SK-N-SH (cell line): ENCODE data around the gene PLCL2. TPM values are rescaled to one million over a fixed set of nuclear protein-coding genes. Genes with fewer than 3 reads are reported as not detected.

Experiments used
- CTCF ChIA-PET: fragments of 300-600, 350-600 bp; formaldehyde crosslinking; extraction: SDS; loops from one replicate; lab custom pipeline; 2021; lab: Yijun Ruan, JAX
- POLR2A ChIA-PET: fragments of 350-600 bp; sonication (Branson Sonifier 250); formaldehyde crosslinking; extraction: SDS; loops from one replicate; lab custom pipeline; 2020; ENCODE audit warnings: antibody characterized with exemption, inconsistent platforms; lab: Yijun Ruan, JAX
- DNase-seq: peaks from one replicate; pipeline ENCODE4 v3.0.0; 2012
- H2AFZ ChIP-seq: fragments of 200-600 bp; sonication (generic); 2 replicates; pipeline ENCODE4 v1.8.1; 2016; ENCODE audit warnings: antibody characterized with exemption, mild to moderate bottlenecking, low read depth
- H3F3A ChIP-seq: fragments of 200-600 bp; sonication (generic); replicated peaks from 2 replicates; pipeline ENCODE3; 2016; ENCODE audit warnings: antibody characterized with exemption, mild to moderate bottlenecking; ENCODE audit not compliant: insufficient read depth
- H3K27ac ChIP-seq, 2 experiments: fragments of 200-500 bp in 1 of 2; fragments of 200-600 bp in 1 of 2; sonication (Bioruptor generic) in 1 of 2; sonication (generic), shearing (Covaris generic) in 1 of 2; 2 replicates each; pipeline versions ENCODE4 v1.5.1 to v1.6.1; 2014 to 2016; ENCODE audit warnings: low read depth in 2 of 2, inconsistent platforms in 1 of 2, low read length in 1 of 2, mild to moderate bottlenecking in 1 of 2, mixed read lengths in 1 of 2
- H3K27me3 ChIP-seq: fragments of 200-600 bp; sonication (generic), shearing (Covaris generic); 2 replicates; pipeline ENCODE4 v1.6.1; 2016; ENCODE audit warnings: mixed run types; ENCODE audit not compliant: insufficient read depth
- H3K36me3 ChIP-seq, 2 experiments: fragments of 200-500 bp in 1 of 2; fragments of 200-600 bp in 1 of 2; sonication (Bioruptor generic) in 1 of 2; sonication (generic) in 1 of 2; replicated peaks in 1 of 2; 2 replicates each; pipeline versions ENCODE3 to v1.5.1; 2014 to 2016; ENCODE audit warnings: low read length in 1 of 2, mild to moderate bottlenecking in 1 of 2; ENCODE audit not compliant: insufficient read depth in 2 of 2, control insufficient read depth in 1 of 2
- H3K4me1 ChIP-seq, 2 experiments: fragments of 200-500 bp in 1 of 2; fragments of 200-600 bp in 1 of 2; sonication (Bioruptor generic) in 1 of 2; sonication (generic), shearing (Covaris generic) in 1 of 2; 2 replicates each; pipeline versions ENCODE4 v1.5.1 to v1.6.1; 2014 to 2016; ENCODE audit warnings: low read depth in 1 of 2, low read length in 1 of 2, mixed run types in 1 of 2; ENCODE audit not compliant: insufficient read depth in 2 of 2, control insufficient read depth in 1 of 2
- H3K4me2 ChIP-seq: fragments of 200-600 bp; sonication (generic), shearing (Covaris generic); 2 replicates; pipeline ENCODE4 v1.6.1; 2017; ENCODE audit warnings: mixed run types
- H3K4me3 ChIP-seq, 2 experiments: fragments of 200-500 bp in 1 of 2; fragments of 200-600 bp in 1 of 2; sonication (Bioruptor generic) in 1 of 2; sonication (generic), shearing (Covaris generic) in 1 of 2; 2 replicates each; pipeline versions ENCODE4 v1.5.1 to v1.8.1; 2014 to 2016; ENCODE audit warnings: low read depth in 2 of 2, inconsistent platforms in 1 of 2, low read length in 1 of 2, mild to moderate bottlenecking in 1 of 2, mixed read lengths in 1 of 2, moderate library complexity in 1 of 2
- H3K79me2 ChIP-seq: fragments of 200-600 bp; sonication (generic); 2 replicates; pipeline ENCODE4 v1.8.1; 2017; ENCODE audit warnings: mild to moderate bottlenecking; ENCODE audit not compliant: insufficient read depth
- H3K9ac ChIP-seq: fragments of 200-600 bp; sonication (generic); 2 replicates; pipeline ENCODE4 v1.6.1; 2017; ENCODE audit warnings: mixed run types
- H3K9me2 ChIP-seq: fragments of 200-600 bp; sonication (generic); 2 replicates; pipeline ENCODE4 v1.6.1; 2017; ENCODE audit warnings: mixed run types
- H3K9me3 ChIP-seq: fragments of 200-600 bp; sonication (generic); 2 replicates; pipeline ENCODE4 v1.6.1; 2017; ENCODE audit warnings: mixed run types, mild to moderate bottlenecking, moderate library complexity
- H4K20me1 ChIP-seq: fragments of 200-600 bp; sonication (generic); 2 replicates; pipeline ENCODE4 v1.6.1; 2017; ENCODE audit warnings: mild to moderate bottlenecking, mixed run types; ENCODE audit not compliant: insufficient read depth
- CHD2 ChIP-seq: fragments of 150-350 bp; IDR thresholded peaks from 2 replicates; pipeline ENCODE4 v1.6.1; 2018; ENCODE audit warnings: low read length; ENCODE audit not compliant: partially characterized antibody
- CTCF ChIP-seq: fragments of 200-600 bp; sonication (generic); IDR thresholded peaks from 2 replicates; pipeline ENCODE4 v1.6.1; 2017; ENCODE audit warnings: antibody characterized with exemption, mild to moderate bottlenecking, moderate library complexity
- EP300 ChIP-seq, 2 experiments: IDR thresholded peaks; 2 replicates each; pipeline versions ENCODE4 v1.4.0 to v1.6.1; 2012; ENCODE audit warnings: borderline replicate concordance in 1 of 2, low read depth in 1 of 2, low read length in 1 of 2
- FOSL2 ChIP-seq: IDR thresholded peaks from 2 replicates; pipeline ENCODE4 v1.4.0; 2012; ENCODE audit warnings: low read depth, mild to moderate bottlenecking, moderate library complexity, borderline replicate concordance
- FOXM1 ChIP-seq: IDR thresholded peaks from 2 replicates; pipeline ENCODE4 v1.4.0; 2012; ENCODE audit warnings: low read depth, mild to moderate bottlenecking
- GABPA ChIP-seq: IDR thresholded peaks from 2 replicates; pipeline ENCODE4 v1.4.0; 2012; ENCODE audit warnings: low read depth, mild to moderate bottlenecking
- GATA2 ChIP-seq: sonication (generic); formaldehyde crosslinking; IDR thresholded peaks from 2 replicates; pipeline ENCODE4 v1.5.0; 2020; ENCODE audit warnings: mild to moderate bottlenecking, missing genetic modification reagents
- JUND ChIP-seq: IDR thresholded peaks from 2 replicates; pipeline ENCODE4 v1.4.0; 2012
- MXI1 ChIP-seq: IDR thresholded peaks from 2 replicates; pipeline ENCODE4 v1.6.1; 2012; ENCODE audit warnings: mild to moderate bottlenecking, low read depth, low read length, improper control_type of control experiment
- NFIC ChIP-seq: IDR thresholded peaks from 2 replicates; pipeline ENCODE4 v1.4.0; 2012; ENCODE audit warnings: borderline replicate concordance
- NRF1 ChIP-seq: IDR thresholded peaks from 2 replicates; pipeline ENCODE4 v1.6.1; 2012; ENCODE audit warnings: low read depth, mild to moderate bottlenecking, low read length
- PBX3 ChIP-seq: IDR thresholded peaks from 2 replicates; pipeline ENCODE4; 2012
- RAD21 ChIP-seq: IDR thresholded peaks from 2 replicates; pipeline ENCODE4 v1.6.1; 2012; ENCODE audit warnings: mild to moderate bottlenecking, low read length
- RCOR1 ChIP-seq: fragments of 150-350 bp; IDR thresholded peaks from 2 replicates; pipeline ENCODE4 v1.6.1; 2017; ENCODE audit warnings: antibody characterized with exemption, low read length
- RXRA ChIP-seq: IDR thresholded peaks from 2 replicates; pipeline ENCODE4 v1.4.0; 2012; ENCODE audit warnings: low read depth, mild to moderate bottlenecking, borderline replicate concordance
- SIN3A ChIP-seq: IDR thresholded peaks from 2 replicates; pipeline ENCODE4 v1.6.1; 2012; ENCODE audit warnings: low read depth, mild to moderate bottlenecking, low read length, moderate library complexity, borderline replicate concordance
- TCF12 ChIP-seq: IDR thresholded peaks from 2 replicates; pipeline ENCODE4 v1.4.0; 2012
- TEAD4 ChIP-seq: IDR thresholded peaks from 2 replicates; pipeline ENCODE4 v1.4.0; 2012; ENCODE audit warnings: mild to moderate bottlenecking, borderline replicate concordance; ENCODE audit not compliant: insufficient read depth
- YY1 ChIP-seq: IDR thresholded peaks from 2 replicates; pipeline ENCODE4 v1.4.0; 2012; ENCODE audit warnings: low read depth, mild to moderate bottlenecking
- WGBS: methylation state at CpG from one replicate; pipeline ENCODE4 v1.1.6; 2017; ENCODE audit warnings: low lambda C conversion rate; 5-methylcytosine and 5-hydroxymethylcytosine counted together
- polyA plus RNA-seq, 3 experiments: library from polyadenylated mRNA; depleted of rRNA; stranded (reverse); fragments of >200 nt; gene quantifications; 2 replicates each; pipeline ENCODE4 v1.2.3, GENCODE V29; 2012
- TF ChIP-seq, protein P1 (sequence below): IDR thresholded peaks from 2 replicates; pipeline ENCODE4 v1.4.0; 2012; ENCODE audit warnings: low read depth, borderline replicate concordance

Gene PLCL2
- polyA plus RNA-seq, 1 of the 3 experiments (the other 2 are of a cell fraction), result 0.85 TPM

- Histone ChIP-seq H3K4me3 (no peak overlapping the region), H3K27ac (peak overlapping the region in 1 of 2 experiments; percentile 73; a peak in 1 of 4 replicates), H3F3A (no peaks in the 10 kb centered on the region), H3K27me3 (no peaks in the 10 kb centered on the region), H2AFZ (no peak overlapping the region), H3K4me1 (peaks cover 0 to 31% of the 10 kb centered on the region in 2 experiments; a peak in 2 of 4 replicates), H3K36me3 (no peaks in the 10 kb centered on the region), H4K20me1 (no peaks in the 10 kb centered on the region), H3K9ac (no peak overlapping the region), H3K9me2 (no peaks in the 10 kb centered on the region), H3K79me2 (peaks cover 4% of the 10 kb centered on the region; the same call in 1 of the 2 replicates), H3K9me3 (peaks cover 7% of the 10 kb centered on the region; the same call in 1 of the 2 replicates), H3K4me2 (no peak overlapping the region)
- POLR2A ChIA-PET, result no interaction called here
- 74% methylated on average over 7 of the region's 11 CpGs for WGBS
- CTCF ChIA-PET, result interaction anchor here (1.2 to 1.4 kb wide), 3 partner anchors 11 to 13 kb away, joined by 3 to 9 read pairs (median 3); partner anchors contain the start of gene PLCL2
- peak; percentile 43 for DNase-seq
- TF ChIP-seq NRF1, result no peak
- TF ChIP-seq EP300 (IDR thresholded peaks at IDR 0.05; ENCODE audit: borderline replicate concordance in 1 of 2, low read depth in 1 of 2, low read length in 1 of 2), result peak in 1 of 2 experiments; percentile 75; a peak in 2 of 4 replicates
These were observed 12.6 kb downstream of the PLCL2 start for GRCh38 chr3:16897254-16897926.

- CTCF ChIA-PET, result interaction anchor here (0.9 to 1.6 kb wide), 4 partner anchors 9 to 23 kb away, joined by 3 to 4 read pairs (median 3); no protein-coding TSS in a partner anchor
- Histone ChIP-seq H3K27ac (peak overlapping the region in 1 of 2 experiments; percentile 73; a peak in 2 of 4 replicates), H3K36me3 (no peaks in the 10 kb centered on the region), H3K9ac (no peak overlapping the region), H4K20me1 (no peaks in the 10 kb centered on the region), H3F3A (no peaks in the 10 kb centered on the region), H3K27me3 (no peaks in the 10 kb centered on the region), H3K4me1 (peaks cover 0 to 31% of the 10 kb centered on the region in 2 experiments; a peak in 2 of 4 replicates), H3K9me3 (peaks cover 7% of the 10 kb centered on the region; the same call in 1 of the 2 replicates), H3K79me2 (peaks cover 2% of the 10 kb centered on the region; the same call in 1 of the 2 replicates), H3K9me2 (no peaks in the 10 kb centered on the region), H3K4me3 (no peak overlapping the region), H3K4me2 (no peak overlapping the region), H2AFZ (no peak overlapping the region)
- POLR2A ChIA-PET, result no interaction called here
- DNase-seq, result peak; percentile 61
- 68% methylated on average over 7 of the region's 7 CpGs for WGBS
- TF ChIP-seq MXI1 (no peak), CTCF (no peak), NFIC (no peak), SIN3A (no peak), TCF12 (no peak), RAD21 (no peak), CHD2 (peak; percentile 59), RCOR1 (peak; percentile 61; the same call in 1 of the 2 replicates), TEAD4 (no peak), JUND (no peak), GABPA (no peak), PBX3 (no peak), RXRA (no peak), YY1 (no peak), FOSL2 (no peak), GATA2 (CRISPR knock-in tag) (peak; percentile 57), FOXM1 (no peak), EP300 (IDR thresholded peaks at IDR 0.05; ENCODE audit: borderline replicate concordance in 1 of 2, low read depth in 1 of 2, low read length in 1 of 2) (peak in 1 of 2 experiments; percentile 78; a peak in 2 of 4 replicates)
- TF ChIP-seq, protein P1, sequence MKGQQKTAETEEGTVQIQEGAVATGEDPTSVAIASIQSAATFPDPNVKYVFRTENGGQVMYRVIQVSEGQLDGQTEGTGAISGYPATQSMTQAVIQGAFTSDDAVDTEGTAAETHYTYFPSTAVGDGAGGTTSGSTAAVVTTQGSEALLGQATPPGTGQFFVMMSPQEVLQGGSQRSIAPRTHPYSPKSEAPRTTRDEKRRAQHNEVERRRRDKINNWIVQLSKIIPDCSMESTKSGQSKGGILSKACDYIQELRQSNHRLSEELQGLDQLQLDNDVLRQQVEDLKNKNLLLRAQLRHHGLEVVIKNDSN, result no peak
These were observed 14.0 kb downstream of the PLCL2 start for GRCh38 chr3:16898595-16899395.
